HepG2 (cell line): ENCODE measurements around the gene GPBAR1. TPM values are rescaled to one million over a fixed set of nuclear protein-coding genes. Genes with fewer than 3 reads are reported as not detected.

Experiments used
- ATF3 ChIP-seq: sonication (generic); formaldehyde crosslinking; IDR thresholded peaks from 2 replicates; pipeline ENCODE4 v1.4.0; 2020; ENCODE audit warnings: missing genetic modification reagents
- CEBPG ChIP-seq: IDR thresholded peaks from 2 replicates; pipeline ENCODE4 v1.6.1; 2016
- CREB1 ChIP-seq, 2 experiments: fragments of 450-650 bp in 1 of 2; IDR thresholded peaks; 2 replicates each; pipeline ENCODE4 v1.6.1; 2016 to 2017; ENCODE audit warnings: control low read depth in 1 of 2, mild to moderate bottlenecking in 1 of 2, missing compliant biosample characterization in 1 of 2, missing genetic modification characterization in 1 of 2
- DR1 ChIP-seq: sonication (generic); formaldehyde crosslinking; IDR thresholded peaks from 2 replicates; pipeline ENCODE4 v1.8.0; 2021; ENCODE audit warnings: mild to moderate bottlenecking, missing genetic modification reagents, inconsistent platforms
- ERF ChIP-seq: IDR thresholded peaks from 2 replicates; pipeline ENCODE4 v1.6.1; 2018; ENCODE audit warnings: missing biosample characterization, missing genetic modification reagents
- ETV5 ChIP-seq: IDR thresholded peaks from 2 replicates; pipeline ENCODE4 v1.6.1; 2018; ENCODE audit warnings: missing biosample characterization, missing genetic modification reagents, inconsistent platforms, borderline replicate concordance
- HMG20A ChIP-seq: IDR thresholded peaks from 2 replicates; pipeline ENCODE4 v1.6.1; 2016; ENCODE audit warnings: borderline replicate concordance
- MAFF ChIP-seq: IDR thresholded peaks from 2 replicates; pipeline ENCODE4 v1.6.1; 2011; ENCODE audit warnings: low read depth, low read length, improper control_type of control experiment
- MIER3 ChIP-seq: IDR thresholded peaks from 2 replicates; pipeline ENCODE4 v1.6.1; 2016; ENCODE audit warnings: missing compliant biosample characterization, borderline replicate concordance
- NKX3-1 ChIP-seq: sonication (generic); formaldehyde crosslinking; IDR thresholded peaks from 2 replicates; pipeline ENCODE4 v1.5.0; 2020; ENCODE audit warnings: missing genetic modification reagents
- RFX5 ChIP-seq: IDR thresholded peaks from 2 replicates; pipeline ENCODE4 v1.6.1; 2011; ENCODE audit warnings: low read depth, low read length, improper control_type of control experiment
- TAF1 ChIP-seq: sonication (generic); formaldehyde crosslinking; IDR thresholded peaks from 2 replicates; pipeline ENCODE4 v1.4.0; 2020; ENCODE audit warnings: missing genetic modification reagents
- ZBTB21 ChIP-seq: sonication (generic); formaldehyde crosslinking; IDR thresholded peaks from 2 replicates; pipeline ENCODE4 v1.4.0; 2020; ENCODE audit warnings: missing genetic modification reagents
- ZNF282 ChIP-seq: fragments of 450-650 bp; IDR thresholded peaks from 2 replicates; pipeline ENCODE4 v1.6.1; 2018; ENCODE audit not compliant: partially characterized antibody
- ZNF331 ChIP-seq: sonication (generic); formaldehyde crosslinking; IDR thresholded peaks from 2 replicates; pipeline ENCODE4 v1.4.0; 2020; ENCODE audit warnings: missing genetic modification reagents
- ZNF670 ChIP-seq: sonication (generic); formaldehyde crosslinking; IDR thresholded peaks from 2 replicates; pipeline ENCODE4 v1.8.0; 2022; ENCODE audit warnings: mild to moderate bottlenecking, missing genetic modification reagents, borderline replicate concordance
- ZNF737 ChIP-seq: sonication (generic); formaldehyde crosslinking; IDR thresholded peaks from 2 replicates; pipeline ENCODE4 v1.5.0; 2020; ENCODE audit warnings: missing genetic modification reagents, mild to moderate bottlenecking, borderline replicate concordance
- ZXDC ChIP-seq: sonication (generic); formaldehyde crosslinking; IDR thresholded peaks from 2 replicates; pipeline ENCODE4 v1.5.0; 2020; ENCODE audit warnings: mild to moderate bottlenecking, missing genetic modification reagents
- polyA plus RNA-seq, 8 experiments: library from polyadenylated mRNA; depleted of rRNA in 3 of 8; stranded (reverse) in 7 of 8; unstranded in 1 of 8; fragments of >200 nt; fragmentation: Illumina TruSeq in 4 of 8; extraction: Trizol in 4 of 8; gene quantifications; 2 replicates each; pipeline versions ENCODE4 v1.2.1 to v1.2.3, GENCODE V29; 2011 to 2016; ENCODE audit warnings: low read depth in 4 of 8, missing spikeins in 1 of 8, mixed read lengths in 1 of 8; ENCODE audit not compliant: insufficient read depth in 1 of 8
- total RNA-seq, 5 experiments: library from RNA; depleted of rRNA; stranded (reverse); fragments of >200 nt; fragmentation: Illumina TruSeq; extraction: Trizol; gene quantifications; 2 replicates each; pipeline ENCODE4 v1.2.3, GENCODE V29; 2016; ENCODE audit warnings: low read depth in 1 of 5
- TF ChIP-seq, protein P1 (sequence below): sonication (generic); formaldehyde crosslinking; IDR thresholded peaks from 2 replicates; pipeline ENCODE4 v1.8.0; 2022; ENCODE audit warnings: mild to moderate bottlenecking, missing genetic modification reagents; ENCODE audit not compliant: insufficient replicate concordance
- TF ChIP-seq, protein P2 (sequence below): sonication (generic); formaldehyde crosslinking; IDR thresholded peaks from 2 replicates; pipeline ENCODE4 v1.9.0; 2022; ENCODE audit warnings: missing genetic modification reagents, mild to moderate bottlenecking, borderline replicate concordance
- TF ChIP-seq, protein P3 (sequence below): sonication (generic); formaldehyde crosslinking; IDR thresholded peaks from 2 replicates; pipeline ENCODE4 v1.5.0; 2020; ENCODE audit warnings: missing genetic modification reagents, mild to moderate bottlenecking, borderline replicate concordance

Gene GPBAR1
- total and polyA plus RNA-seq, 2 of the 13 experiments (the other 11 are each of a cell fraction or from before 2014, with no cell fraction given): 0.05 to 0.09 TPM

GRCh38 chr2:218286570-218287459 is 26.0 kb downstream of the GPBAR1 start (continued):
- TF ChIP-seq MIER3 (CRISPR knock-in tag): peak; percentile 72; the same call in 1 of the 2 replicates
- TF ChIP-seq MAFF: no peak
- no peak for TF ChIP-seq DR1
- no peak for TF ChIP-seq NKX3-1 (CRISPR knock-in tag)
- no peak for TF ChIP-seq ZNF670
- no peak for TF ChIP-seq ZNF737 (CRISPR knock-in tag)
- no peak for TF ChIP-seq ZNF282
- TF ChIP-seq ZNF331: no peak; the same call in 1 of the 2 replicates
- TF ChIP-seq ETV5: peak; percentile 61; the same call in 1 of the 2 replicates
- 0 out of 2 replicates have a peak, but pooled peaks have one; percentile 5 for TF ChIP-seq CEBPG
- TF ChIP-seq, protein P1, sequence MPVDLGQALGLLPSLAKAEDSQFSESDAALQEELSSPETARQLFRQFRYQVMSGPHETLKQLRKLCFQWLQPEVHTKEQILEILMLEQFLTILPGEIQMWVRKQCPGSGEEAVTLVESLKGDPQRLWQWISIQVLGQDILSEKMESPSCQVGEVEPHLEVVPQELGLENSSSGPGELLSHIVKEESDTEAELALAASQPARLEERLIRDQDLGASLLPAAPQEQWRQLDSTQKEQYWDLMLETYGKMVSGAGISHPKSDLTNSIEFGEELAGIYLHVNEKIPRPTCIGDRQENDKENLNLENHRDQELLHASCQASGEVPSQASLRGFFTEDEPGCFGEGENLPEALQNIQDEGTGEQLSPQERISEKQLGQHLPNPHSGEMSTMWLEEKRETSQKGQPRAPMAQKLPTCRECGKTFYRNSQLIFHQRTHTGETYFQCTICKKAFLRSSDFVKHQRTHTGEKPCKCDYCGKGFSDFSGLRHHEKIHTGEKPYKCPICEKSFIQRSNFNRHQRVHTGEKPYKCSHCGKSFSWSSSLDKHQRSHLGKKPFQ (CRISPR knock-in tag): no peak
- TF ChIP-seq HMG20A: peak; percentile 25; the same call in 1 of the 2 replicates
- peak; percentile 50; the same call in 1 of the 2 replicates for TF ChIP-seq TAF1
- no peak for TF ChIP-seq RFX5
- no peak for TF ChIP-seq ZXDC (CRISPR knock-in tag)
- TF ChIP-seq ATF3 (CRISPR knock-in tag): peak; percentile 64; the same call in 1 of the 2 replicates
- peak; percentile 21; the same call in 1 of the 2 replicates for TF ChIP-seq ERF (CRISPR knock-in tag)
- 0 out of 2 replicates have a peak, but pooled peaks have one; percentile 48 for TF ChIP-seq ZBTB21 (CRISPR knock-in tag)
- TF ChIP-seq, protein P2, sequence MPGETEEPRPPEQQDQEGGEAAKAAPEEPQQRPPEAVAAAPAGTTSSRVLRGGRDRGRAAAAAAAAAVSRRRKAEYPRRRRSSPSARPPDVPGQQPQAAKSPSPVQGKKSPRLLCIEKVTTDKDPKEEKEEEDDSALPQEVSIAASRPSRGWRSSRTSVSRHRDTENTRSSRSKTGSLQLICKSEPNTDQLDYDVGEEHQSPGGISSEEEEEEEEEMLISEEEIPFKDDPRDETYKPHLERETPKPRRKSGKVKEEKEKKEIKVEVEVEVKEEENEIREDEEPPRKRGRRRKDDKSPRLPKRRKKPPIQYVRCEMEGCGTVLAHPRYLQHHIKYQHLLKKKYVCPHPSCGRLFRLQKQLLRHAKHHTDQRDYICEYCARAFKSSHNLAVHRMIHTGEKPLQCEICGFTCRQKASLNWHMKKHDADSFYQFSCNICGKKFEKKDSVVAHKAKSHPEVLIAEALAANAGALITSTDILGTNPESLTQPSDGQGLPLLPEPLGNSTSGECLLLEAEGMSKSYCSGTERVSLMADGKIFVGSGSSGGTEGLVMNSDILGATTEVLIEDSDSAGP (CRISPR knock-in tag): peak; percentile 42; the same call in 1 of the 2 replicates
- TF ChIP-seq CREB1 (IDR thresholded peaks at IDR 0.05): peak; percentile 68
- TF ChIP-seq CREB1 (CRISPR knock-in tag; IDR thresholded peaks at IDR 0.05): no peak
- TF ChIP-seq, protein P3, sequence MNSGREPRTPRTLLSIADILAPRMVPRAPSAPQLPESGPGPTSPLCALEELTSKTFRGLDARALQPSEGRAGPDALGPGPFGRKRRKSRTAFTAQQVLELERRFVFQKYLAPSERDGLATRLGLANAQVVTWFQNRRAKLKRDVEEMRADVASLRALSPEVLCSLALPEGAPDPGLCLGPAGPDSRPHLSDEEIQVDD (CRISPR knock-in tag): no peak
